Mesendoderm (in vitro differentiated cells): ENCODE data around the gene VSIG8.

Experiments used
- DNase-seq: peaks from one replicate; pipeline ENCODE4 v3.0.0; 2013
- H2AK5ac ChIP-seq: 2 replicates; pipeline ENCODE4 v1.6.1; 2013; ENCODE audit warnings: low read length, inconsistent platforms
- H2BK120ac ChIP-seq: 2 replicates; pipeline ENCODE4 v1.6.1; 2013; ENCODE audit warnings: low read depth, mild to moderate bottlenecking, low read length, moderate library complexity, mixed read lengths
- H2BK15ac ChIP-seq: replicated peaks from 2 replicates; pipeline ENCODE4 v1.6.1; 2013; ENCODE audit warnings: low read depth, mild to moderate bottlenecking, moderate library complexity
- H2BK5ac ChIP-seq: 2 replicates; pipeline ENCODE4 v1.6.1; 2013; ENCODE audit warnings: low read length, inconsistent platforms
- H3K18ac ChIP-seq: 2 replicates; pipeline ENCODE4 v1.6.1; 2013; ENCODE audit warnings: mild to moderate bottlenecking, low read length, mixed read lengths
- H3K23ac ChIP-seq: one replicate; pipeline ENCODE4 v1.6.1; 2013; ENCODE audit warnings: low read length
- H3K27ac ChIP-seq: 2 replicates; pipeline ENCODE4 v1.5.1; 2013; ENCODE audit warnings: low read depth, mild to moderate bottlenecking, inconsistent platforms, low read length, moderate library complexity
- H3K27me3 ChIP-seq: 2 replicates; pipeline ENCODE4 v1.6.1; 2013; ENCODE audit warnings: low read length, control low read depth, mild to moderate bottlenecking, inconsistent platforms; ENCODE audit not compliant: insufficient read depth, poor library complexity
- H3K36me3 ChIP-seq: 2 replicates; pipeline ENCODE4 v1.6.1; 2013; ENCODE audit warnings: low read length, inconsistent platforms; ENCODE audit not compliant: control insufficient read depth, insufficient read depth
- H3K4ac ChIP-seq: one replicate; pipeline ENCODE4 v1.6.1; 2013; ENCODE audit warnings: low read depth, mild to moderate bottlenecking, low read length, moderate library complexity
- H3K4me1 ChIP-seq: 2 replicates; pipeline ENCODE4 v1.6.1; 2013; ENCODE audit warnings: low read depth, low read length, inconsistent platforms; ENCODE audit not compliant: control insufficient read depth
- H3K4me2 ChIP-seq: 2 replicates; pipeline ENCODE4 v1.6.1; 2013; ENCODE audit warnings: low read length
- H3K4me3 ChIP-seq: 2 replicates; pipeline ENCODE4 v1.5.1; 2013; ENCODE audit warnings: mild to moderate bottlenecking, low read length
- H3K56ac ChIP-seq: one replicate; pipeline ENCODE4 v1.6.1; 2013; ENCODE audit warnings: low read length
- H3K79me1 ChIP-seq: 2 replicates; pipeline ENCODE4 v1.6.1; 2013; ENCODE audit warnings: low read length, inconsistent platforms
- H3K79me2 ChIP-seq: 2 replicates; pipeline ENCODE4 v1.6.1; 2013; ENCODE audit warnings: mild to moderate bottlenecking, low read length; ENCODE audit not compliant: control insufficient read depth, insufficient read depth
- H3K9ac ChIP-seq: 2 replicates; pipeline ENCODE4 v1.6.1; 2013; ENCODE audit warnings: low read length, inconsistent platforms
- H4K5ac ChIP-seq: one replicate; pipeline ENCODE4 v1.6.1; 2013; ENCODE audit warnings: low read length
- H4K8ac ChIP-seq: one replicate; pipeline ENCODE4 v1.6.1; 2013; ENCODE audit warnings: low read depth, mild to moderate bottlenecking, control low read depth, low read length, moderate library complexity
- WGBS: extraction: QIAGEN DNeasy Blood & Tissue Kit; methylation state at CpG from one replicate; pipeline ENCODE4 v1.1.7; 2013; ENCODE audit warnings: low lambda C conversion rate, missing lambda C conversion rate; ENCODE audit not compliant: insufficient coverage; ENCODE audit errors: extremely low coverage; 5-methylcytosine and 5-hydroxymethylcytosine counted together

The VSIG8 gene

GRCh38 chr1:159828176-159828575 lies 34.3 kb downstream of the VSIG8 start:
- no CpG with 5 or more reads among the region's 3 CpGs for WGBS
- Histone ChIP-seq H3K79me2 (no peaks in the 10 kb centered on the region), H3K27me3 (no peaks in the 10 kb centered on the region), H2BK15ac (no peak overlapping the region), H3K18ac (no peak overlapping the region), H2AK5ac (no peak overlapping the region), H3K4me3 (no peak overlapping the region), H2BK5ac (no peak overlapping the region), H2BK120ac (no peak overlapping the region), H3K27ac (no peak overlapping the region), H3K79me1 (no peaks in the 10 kb centered on the region), H3K36me3 (no peaks in the 10 kb centered on the region), H4K8ac (no peak overlapping the region), H3K23ac (no peak overlapping the region), H3K4me1 (peaks cover 10% of the 10 kb centered on the region), H4K5ac (no peak overlapping the region), H3K4me2 (no peak overlapping the region), H3K4ac (no peak overlapping the region), H3K9ac (no peak overlapping the region), H3K56ac (no peak overlapping the region)
- DNase-seq, result no peak

DNA sequence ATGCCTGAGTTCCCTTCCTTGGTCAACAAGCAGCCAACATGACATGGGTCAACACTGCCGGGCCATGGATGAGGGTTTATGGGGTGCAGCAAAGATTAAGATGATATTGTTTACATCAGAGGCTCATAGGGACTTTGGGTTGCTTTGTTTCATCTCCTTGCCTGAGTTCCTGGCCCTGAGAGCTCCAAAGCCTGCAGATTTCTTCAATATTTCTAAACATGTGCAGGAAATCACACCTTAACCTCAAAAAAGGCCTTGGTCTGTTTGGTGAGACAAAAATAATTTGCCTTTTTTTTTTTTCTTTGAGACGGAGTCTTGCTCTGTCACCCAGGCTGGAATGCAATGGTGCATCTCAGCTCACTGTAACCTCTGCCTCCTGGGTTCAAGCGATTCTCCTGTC lies 34.9 kb downstream of the VSIG8 start:
- Histone ChIP-seq H2AK5ac (no peak overlapping the region), H3K4ac (no peak overlapping the region), H2BK120ac (no peak overlapping the region), H3K56ac (no peak overlapping the region), H3K9ac (no peak overlapping the region), H3K18ac (no peak overlapping the region), H4K8ac (no peak overlapping the region), H3K36me3 (no peaks in the 10 kb centered on the region), H2BK5ac (no peak overlapping the region), H3K23ac (no peak overlapping the region), H3K4me1 (peaks cover 12% of the 10 kb centered on the region), H4K5ac (no peak overlapping the region), H3K4me3 (no peak overlapping the region), H3K27ac (no peak overlapping the region), H3K79me2 (no peaks in the 10 kb centered on the region), H3K4me2 (no peak overlapping the region), H3K79me1 (no peaks in the 10 kb centered on the region), H3K27me3 (no peaks in the 10 kb centered on the region), H2BK15ac (no peak overlapping the region)
- no peak for DNase-seq
- no CpG with 5 or more reads among the region's 3 CpGs for WGBS

- Histone ChIP-seq H4K8ac (no peak overlapping the region), H3K36me3 (no peaks in the 10 kb centered on the region), H2BK15ac (no peak overlapping the region), H3K27ac (no peak overlapping the region), H3K79me1 (no peaks in the 10 kb centered on the region), H3K18ac (no peak overlapping the region), H3K27me3 (no peaks in the 10 kb centered on the region), H3K9ac (no peak overlapping the region), H3K4me1 (peaks cover 12% of the 10 kb centered on the region), H2BK5ac (no peak overlapping the region), H3K4me2 (no peak overlapping the region), H3K56ac (no peak overlapping the region), H2BK120ac (no peak overlapping the region), H4K5ac (no peak overlapping the region), H3K4ac (no peak overlapping the region), H3K79me2 (no peaks in the 10 kb centered on the region), H2AK5ac (no peak overlapping the region), H3K4me3 (no peak overlapping the region), H3K23ac (no peak overlapping the region)
- WGBS, result no CpG with 5 or more reads among the region's 6 CpGs
- no peak for DNase-seq
These were observed 35.4 kb downstream of the VSIG8 start for GRCh38 chr1:159827102-159827490.

GRCh38 chr1:159826441-159827101 lies 35.9 kb downstream of the VSIG8 start, which contains the start of gene SLAMF8:
Gene SLAMF8, plus strand, starts transcription at chr1:159826873. Its CDS starts 26 bp downstream, at chr1:159826899.
- Histone ChIP-seq H3K36me3 (no peaks in the 10 kb centered on the region), H2AK5ac (no peak within 1 kb of the TSS), H4K5ac (no peak within 1 kb of the TSS), H3K56ac (no peak within 1 kb of the TSS), H3K27ac (no peak within 1 kb of the TSS), H3K23ac (no peak within 1 kb of the TSS), H3K18ac (no peak within 1 kb of the TSS), H2BK5ac (no peak within 1 kb of the TSS), H3K4me2 (no peak within 1 kb of the TSS), H3K79me2 (no peaks in the 10 kb centered on the region), H3K79me1 (no peaks in the 10 kb centered on the region), H3K4me3 (no peak within 1 kb of the TSS), H2BK15ac (no peak within 1 kb of the TSS), H3K4ac (no peak within 1 kb of the TSS), H3K4me1 (peaks cover 9% of the 10 kb centered on the region), H3K27me3 (no peaks in the 10 kb centered on the region), H3K9ac (no peak within 1 kb of the TSS), H4K8ac (no peak within 1 kb of the TSS), H2BK120ac (no peak within 1 kb of the TSS)
- no CpG with 5 or more reads among the region's 11 CpGs for WGBS
- no peak for DNase-seq

- H3K36me3 ChIP-seq, result no peaks in the 10 kb centered on the region
- H3K27ac ChIP-seq, result no peak overlapping the region
- no peak overlapping the region for H3K4me2 ChIP-seq
- H2BK5ac ChIP-seq, result no peak overlapping the region
- H4K5ac ChIP-seq, result no peak overlapping the region
- no peak overlapping the region for H3K18ac ChIP-seq
- H3K4me3 ChIP-seq, result no peak overlapping the region
- no peaks in the 10 kb centered on the region for H3K79me1 ChIP-seq
- no CpG with 5 or more reads among the region's 3 CpGs for WGBS
- H3K4me1 ChIP-seq, result peaks cover 9% of the 10 kb centered on the region
- no peak overlapping the region for H2BK15ac ChIP-seq
- H3K79me2 ChIP-seq, result no peaks in the 10 kb centered on the region
- H3K27me3 ChIP-seq, result no peaks in the 10 kb centered on the region
- DNase-seq, result no peak
- H4K8ac ChIP-seq, result no peak overlapping the region
- no peak overlapping the region for H2AK5ac ChIP-seq
- H3K9ac ChIP-seq, result no peak overlapping the region
- H3K23ac ChIP-seq, result no peak overlapping the region
- no peak overlapping the region for H2BK120ac ChIP-seq
- H3K4ac ChIP-seq, result no peak overlapping the region
- no peak overlapping the region for H3K56ac ChIP-seq
These were observed 36.9 kb downstream of the VSIG8 start for GRCh38 chr1:159825564-159825963.

DNA sequence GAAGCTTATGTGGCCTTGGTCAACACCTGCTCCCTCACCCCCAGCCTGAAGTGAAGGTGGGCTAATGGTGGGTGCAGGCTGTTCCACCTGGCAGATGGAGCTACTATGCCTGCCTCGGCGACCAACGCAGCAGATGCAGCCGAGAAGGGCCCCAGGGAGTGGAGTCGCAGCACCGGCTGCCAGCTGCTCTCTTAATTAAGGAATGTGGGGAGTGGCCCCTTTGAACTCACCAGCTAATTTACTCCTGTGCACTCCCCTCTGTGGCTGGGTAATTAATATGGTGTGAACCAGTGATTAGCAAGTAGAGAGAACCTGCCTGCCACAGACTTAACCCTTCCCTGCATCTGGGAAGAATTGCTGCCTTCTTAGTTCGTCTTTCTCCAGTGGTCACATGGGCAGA lies 39.1 kb downstream of the VSIG8 start:
- no peak overlapping the region for H2AK5ac ChIP-seq
- no peak overlapping the region for H3K56ac ChIP-seq
- H3K27me3 ChIP-seq, result no peaks in the 10 kb centered on the region
- peaks cover 9% of the 10 kb centered on the region for H3K4me1 ChIP-seq
- H3K36me3 ChIP-seq, result no peaks in the 10 kb centered on the region
- no peak overlapping the region for H4K5ac ChIP-seq
- no peak overlapping the region for H3K27ac ChIP-seq
- H2BK5ac ChIP-seq, result no peak overlapping the region
- no peak overlapping the region for H3K9ac ChIP-seq
- no peak overlapping the region for H3K18ac ChIP-seq
- no peak overlapping the region for H3K4me2 ChIP-seq
- DNase-seq, result peak; percentile 80
- WGBS, result no CpG with 5 or more reads among the region's 7 CpGs
- H3K23ac ChIP-seq, result no peak overlapping the region
- no peak overlapping the region for H2BK15ac ChIP-seq
- H3K79me2 ChIP-seq, result no peaks in the 10 kb centered on the region
- no peak overlapping the region for H3K4me3 ChIP-seq
- H3K79me1 ChIP-seq, result no peaks in the 10 kb centered on the region
- H3K4ac ChIP-seq, result no peak overlapping the region
- no peak overlapping the region for H2BK120ac ChIP-seq
- H4K8ac ChIP-seq, result no peak overlapping the region
